Parathyroid adenoma (tissue), 2 donors: Measurements from ENCODE around the gene AHNAK2.

Experiments
- H2AFZ ChIP-seq: fragments of 300-600 bp; sonication (generic); one replicate; pipeline ENCODE4 v1.7.0; 2017; ENCODE audit warnings: antibody characterized with exemption, mild to moderate bottlenecking
- H3K27ac ChIP-seq: fragments of 300-600 bp; sonication (generic); one replicate; pipeline ENCODE4 v1.7.0; 2017
- H3K27me3 ChIP-seq: fragments of 300-600 bp; sonication (generic); one replicate; pipeline ENCODE4 v1.7.0; 2017; ENCODE audit warnings: low read length; ENCODE audit not compliant: control insufficient read depth, insufficient read depth
- H3K36me3 ChIP-seq: fragments of 300-600 bp; sonication (generic); one replicate; pipeline ENCODE4 v1.7.0; 2017; ENCODE audit warnings: low read length; ENCODE audit not compliant: control insufficient read depth, insufficient read depth
- H3K4me1 ChIP-seq: fragments of 300-600 bp; sonication (generic); one replicate; pipeline ENCODE4 v1.7.0; 2017; ENCODE audit warnings: control low read depth
- H3K4me2 ChIP-seq: fragments of 300-600 bp; sonication (generic); one replicate; pipeline ENCODE4 v1.7.0; 2017; ENCODE audit warnings: low read length
- H3K4me3 ChIP-seq: fragments of 300-600 bp; sonication (generic); one replicate; pipeline ENCODE4 v1.7.0; 2017; ENCODE audit warnings: low read depth, low read length
- H3K79me2 ChIP-seq: fragments of 300-600 bp; sonication (generic); one replicate; pipeline ENCODE4 v1.7.0; 2017; ENCODE audit warnings: control low read depth
- H3K9ac ChIP-seq: fragments of 300-600 bp; sonication (generic); one replicate; pipeline ENCODE4 v1.7.0; 2017; ENCODE audit warnings: mild to moderate bottlenecking
- H3K9me3 ChIP-seq: fragments of 300-600 bp; sonication (generic); one replicate; pipeline ENCODE4 v1.7.0; 2017; ENCODE audit warnings: low read length; ENCODE audit not compliant: control insufficient read depth
- TF ChIP-seq, protein P1 (sequence below): fragments of 300-600 bp; sonication (generic); IDR thresholded peaks from one replicate; pipeline ENCODE4 v1.7.0; 2017; ENCODE audit warnings: antibody characterized with exemption, mild to moderate bottlenecking
- donor health status: primary hyperparathyroidism.

Gene AHNAK2

DNA sequence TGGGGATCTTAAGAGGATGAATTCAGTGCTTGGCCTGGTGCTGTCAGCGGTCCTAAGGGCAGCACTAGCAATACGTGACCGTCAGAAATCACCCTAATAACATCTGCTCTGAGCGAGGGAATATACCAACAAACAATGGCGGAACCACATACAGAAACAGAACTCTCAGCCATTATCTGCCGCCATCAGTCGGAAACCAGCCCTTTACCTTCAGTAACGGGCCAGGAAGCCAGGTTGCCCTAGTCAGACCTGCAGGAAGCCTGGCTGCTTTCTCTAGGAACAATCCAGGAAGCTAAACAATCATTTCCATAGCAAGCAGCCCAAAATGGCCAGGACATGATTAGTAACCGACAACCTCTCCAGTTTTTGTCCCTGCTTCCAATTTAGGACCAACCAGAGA, 37.1 kb upstream of the AHNAK2 start:
- Histone ChIP-seq H2AFZ (no peak overlapping the region), H3K4me3 (no peak overlapping the region), H3K79me2 (peaks cover 17% of the 10 kb centered on the region), H3K4me2 (no peak overlapping the region), H3K4me1 (no peaks in the 10 kb centered on the region), H3K9ac (no peak overlapping the region), H3K27ac (no peak overlapping the region), H3K36me3 (no peaks in the 10 kb centered on the region), H3K27me3 (no peaks in the 10 kb centered on the region), H3K9me3 (no peaks in the 10 kb centered on the region)
- TF ChIP-seq, protein P1, sequence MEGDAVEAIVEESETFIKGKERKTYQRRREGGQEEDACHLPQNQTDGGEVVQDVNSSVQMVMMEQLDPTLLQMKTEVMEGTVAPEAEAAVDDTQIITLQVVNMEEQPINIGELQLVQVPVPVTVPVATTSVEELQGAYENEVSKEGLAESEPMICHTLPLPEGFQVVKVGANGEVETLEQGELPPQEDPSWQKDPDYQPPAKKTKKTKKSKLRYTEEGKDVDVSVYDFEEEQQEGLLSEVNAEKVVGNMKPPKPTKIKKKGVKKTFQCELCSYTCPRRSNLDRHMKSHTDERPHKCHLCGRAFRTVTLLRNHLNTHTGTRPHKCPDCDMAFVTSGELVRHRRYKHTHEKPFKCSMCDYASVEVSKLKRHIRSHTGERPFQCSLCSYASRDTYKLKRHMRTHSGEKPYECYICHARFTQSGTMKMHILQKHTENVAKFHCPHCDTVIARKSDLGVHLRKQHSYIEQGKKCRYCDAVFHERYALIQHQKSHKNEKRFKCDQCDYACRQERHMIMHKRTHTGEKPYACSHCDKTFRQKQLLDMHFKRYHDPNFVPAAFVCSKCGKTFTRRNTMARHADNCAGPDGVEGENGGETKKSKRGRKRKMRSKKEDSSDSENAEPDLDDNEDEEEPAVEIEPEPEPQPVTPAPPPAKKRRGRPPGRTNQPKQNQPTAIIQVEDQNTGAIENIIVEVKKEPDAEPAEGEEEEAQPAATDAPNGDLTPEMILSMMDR, result no peak

DNA sequence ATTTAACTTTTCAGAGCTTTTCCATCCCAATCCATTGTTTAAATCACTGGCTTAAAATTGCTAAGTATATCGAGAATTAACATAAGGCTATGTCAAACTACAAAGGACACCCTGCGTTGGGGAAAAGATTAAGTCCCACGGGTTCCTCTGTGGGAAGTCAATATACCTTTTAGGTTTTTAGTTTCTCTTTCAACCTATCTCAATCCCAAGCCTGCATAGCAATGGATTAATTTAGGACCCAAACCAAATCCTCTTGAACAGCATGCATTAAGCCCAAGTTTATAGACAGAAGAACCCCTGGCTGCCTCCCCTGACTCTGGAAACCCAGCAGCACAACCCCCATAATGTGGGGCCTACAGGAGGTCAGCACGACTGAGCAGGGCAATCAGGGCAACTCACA, 36.5 kb upstream of the AHNAK2 start:
- no peak overlapping the region for H3K4me3 ChIP-seq
- H3K9ac ChIP-seq, result no peak overlapping the region
- H3K27me3 ChIP-seq, result no peaks in the 10 kb centered on the region
- H2AFZ ChIP-seq, result no peak overlapping the region
- H3K27ac ChIP-seq, result no peak overlapping the region
- H3K36me3 ChIP-seq, result no peaks in the 10 kb centered on the region
- H3K9me3 ChIP-seq, result no peaks in the 10 kb centered on the region
- TF ChIP-seq, protein P1, result no peak
- H3K79me2 ChIP-seq, result peaks cover 11% of the 10 kb centered on the region
- no peak overlapping the region for H3K4me2 ChIP-seq
- no peaks in the 10 kb centered on the region for H3K4me1 ChIP-seq

DNA sequence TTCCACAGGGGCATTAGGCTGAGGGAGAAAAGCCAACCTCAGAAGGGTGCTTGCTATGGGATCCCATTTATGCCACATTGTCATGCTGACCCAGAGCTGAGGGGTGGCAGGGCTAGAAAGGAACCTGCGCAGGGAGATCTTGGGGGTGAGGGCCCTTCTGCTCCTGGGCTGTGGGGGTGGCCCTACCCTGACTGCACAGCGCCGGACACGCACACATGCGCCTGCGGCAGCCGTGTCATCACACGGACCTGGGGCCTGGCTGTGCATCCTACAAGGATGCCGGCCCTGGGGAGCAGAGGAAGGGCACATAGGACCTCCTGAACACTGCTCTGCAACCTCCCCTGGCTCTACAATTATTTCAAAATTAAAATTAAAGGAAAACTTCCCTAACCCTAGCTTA, 35.9 kb upstream of the AHNAK2 start:
- H3K4me2 ChIP-seq, result no peak overlapping the region
- H2AFZ ChIP-seq, result no peak overlapping the region
- no peak overlapping the region for H3K9ac ChIP-seq
- no peaks in the 10 kb centered on the region for H3K27me3 ChIP-seq
- H3K9me3 ChIP-seq, result no peaks in the 10 kb centered on the region
- no peaks in the 10 kb centered on the region for H3K36me3 ChIP-seq
- H3K4me1 ChIP-seq, result no peaks in the 10 kb centered on the region
- peaks cover 7% of the 10 kb centered on the region for H3K79me2 ChIP-seq
- no peak overlapping the region for H3K4me3 ChIP-seq
- no peak overlapping the region for H3K27ac ChIP-seq
- TF ChIP-seq, protein P1, result no peak

DNA sequence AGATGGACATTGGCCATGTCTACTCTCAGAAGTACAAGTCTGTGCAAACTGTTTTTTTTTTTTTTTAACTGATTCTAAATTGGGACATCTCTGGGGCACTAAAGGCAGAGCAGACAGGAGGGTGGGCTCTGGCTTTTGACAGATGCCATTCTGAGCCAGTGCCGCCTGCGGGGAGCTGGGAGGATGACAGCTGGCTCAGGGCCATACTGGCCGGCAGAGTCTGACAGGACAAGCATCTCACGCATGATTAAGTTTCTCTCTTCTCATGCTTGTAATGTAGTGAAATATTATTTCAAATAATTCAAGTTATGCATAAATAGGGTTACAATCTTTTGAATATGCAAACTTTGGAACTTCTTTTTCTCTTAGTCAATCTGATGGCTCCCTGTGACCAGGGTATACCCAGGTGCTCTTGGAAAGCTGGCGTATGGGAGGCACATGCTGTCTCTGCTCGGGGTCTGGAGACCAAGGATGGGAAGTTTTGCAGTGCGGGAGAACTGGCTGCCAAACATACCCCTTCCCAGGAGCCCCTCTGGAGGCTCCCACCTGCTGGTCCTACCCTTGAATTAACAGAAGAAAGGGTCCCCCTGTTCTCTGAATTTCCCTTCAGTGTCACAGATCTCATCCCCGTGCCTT, 35.1 kb upstream of the AHNAK2 start:
- Histone ChIP-seq H3K27me3 (no peaks in the 10 kb centered on the region), H3K27ac (no peak overlapping the region), H3K4me1 (no peaks in the 10 kb centered on the region), H3K4me2 (no peak overlapping the region), H2AFZ (no peak overlapping the region), H3K4me3 (no peak overlapping the region), H3K36me3 (no peaks in the 10 kb centered on the region), H3K79me2 (peaks cover 4% of the 10 kb centered on the region), H3K9ac (no peak overlapping the region), H3K9me3 (no peaks in the 10 kb centered on the region)
- TF ChIP-seq, protein P1, result peak; percentile 50
